Measurements from ENCODE around the gene TRIM24. TPM values are rescaled to one million over a fixed set of nuclear protein-coding genes. Genes with fewer than 3 reads are reported as not detected.

Gene TRIM24
- total and polyA plus RNA-seq, 2 of the 13 experiments (the other 11 are each of a cell fraction or from before 2014, with no cell fraction given): 100 to 106 TPM

DNA sequence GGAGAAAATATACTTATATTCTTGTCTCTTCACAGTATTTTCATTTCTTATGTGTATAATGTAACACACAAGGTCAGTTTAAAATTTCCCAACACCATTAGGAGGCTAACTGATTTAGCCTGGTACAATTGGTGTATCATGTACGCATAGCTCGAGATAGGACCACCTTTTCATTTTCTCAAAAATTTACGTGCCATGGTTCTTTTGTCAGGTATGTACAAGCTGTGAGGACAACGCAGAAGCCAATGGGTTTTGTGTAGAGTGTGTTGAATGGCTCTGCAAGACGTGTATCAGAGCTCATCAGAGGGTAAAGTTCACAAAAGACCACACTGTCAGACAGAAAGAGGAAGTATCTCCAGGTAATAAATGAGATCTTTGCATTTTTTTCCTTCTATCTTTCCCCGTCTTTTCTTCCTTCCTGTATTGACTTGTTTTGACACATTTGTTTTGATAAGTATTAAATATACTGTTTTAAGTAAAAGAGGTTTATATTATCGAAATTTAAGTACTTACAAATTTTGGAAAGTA is 55.0 kb downstream of the TRIM24 start:
- BruUV-seq (replicated peaks): no TSS peak
- intact Hi-C loops (cut with micrococcal nuclease; ENCODE audit: unreplicated experiment): no loop called here
- ChIA-PET POLR2A (no interaction called here), CTCF (ENCODE audit: low intra/inter-chr PET ratio, low total read pairs) (no interaction called here)
- Histone ChIP-seq H2AFZ (ENCODE audit: low read length) (no peak overlapping the region), H3K79me2 (ENCODE audit: insufficient read depth, low read length) (peaks cover 88% of the 10 kb centered on the region), H3K27me3 (ENCODE audit: control insufficient read depth in 1 of 2, insufficient read depth in 2 of 2, low read length in 2 of 2) (no peaks in the 10 kb centered on the region), H3K36me3 (replicated peaks in 1 of 2; ENCODE audit: control insufficient read depth in 1 of 2, insufficient read depth in 2 of 2, low read length in 2 of 2) (peaks cover 34 to 86% of the 10 kb centered on the region in 2 experiments), H3K9me3 (ENCODE audit: low read length) (no peaks in the 10 kb centered on the region), H3K4me2 (ENCODE audit: low read depth, low read length) (no peak overlapping the region), H3K4me1 (ENCODE audit: insufficient read depth, low read length) (peaks cover 45% of the 10 kb centered on the region), H3K27ac (ENCODE audit: extremely low read length, insufficient read depth, low read length) (peak overlapping the region; percentile 24), H3K4me3 (replicated peaks in 1 of 3; ENCODE audit: insufficient read depth in 1 of 3, low read depth in 2 of 3, low read length in 3 of 3) (no peak overlapping the region), H4K20me1 (ENCODE audit: insufficient read depth, low read length) (peaks cover 34% of the 10 kb centered on the region), H3K9ac (ENCODE audit: insufficient read depth, low read depth, low read length) (no peak overlapping the region)
- TF ChIP-seq, protein P1, sequence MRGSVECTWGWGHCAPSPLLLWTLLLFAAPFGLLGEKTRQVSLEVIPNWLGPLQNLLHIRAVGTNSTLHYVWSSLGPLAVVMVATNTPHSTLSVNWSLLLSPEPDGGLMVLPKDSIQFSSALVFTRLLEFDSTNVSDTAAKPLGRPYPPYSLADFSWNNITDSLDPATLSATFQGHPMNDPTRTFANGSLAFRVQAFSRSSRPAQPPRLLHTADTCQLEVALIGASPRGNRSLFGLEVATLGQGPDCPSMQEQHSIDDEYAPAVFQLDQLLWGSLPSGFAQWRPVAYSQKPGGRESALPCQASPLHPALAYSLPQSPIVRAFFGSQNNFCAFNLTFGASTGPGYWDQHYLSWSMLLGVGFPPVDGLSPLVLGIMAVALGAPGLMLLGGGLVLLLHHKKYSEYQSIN (CRISPR knock-in tag; IDR thresholded peaks at IDR 0.05; ENCODE audit: borderline replicate concordance): no peak
- TF ChIP-seq ZNF816 (CRISPR knock-in tag; IDR thresholded peaks at IDR 0.05; ENCODE audit: borderline replicate concordance) (0 out of 2 replicates have a peak, but pooled peaks have one; percentile 25), RBM22 (optimal IDR thresholded peaks at IDR 0.05; ENCODE audit: low read length) (peak; percentile 100), ZNF224 (CRISPR knock-in tag; IDR thresholded peaks at IDR 0.05) (no peak), ZNF17 (CRISPR knock-in tag; IDR thresholded peaks at IDR 0.05) (no peak)
- TF ChIP-seq, protein P2, sequence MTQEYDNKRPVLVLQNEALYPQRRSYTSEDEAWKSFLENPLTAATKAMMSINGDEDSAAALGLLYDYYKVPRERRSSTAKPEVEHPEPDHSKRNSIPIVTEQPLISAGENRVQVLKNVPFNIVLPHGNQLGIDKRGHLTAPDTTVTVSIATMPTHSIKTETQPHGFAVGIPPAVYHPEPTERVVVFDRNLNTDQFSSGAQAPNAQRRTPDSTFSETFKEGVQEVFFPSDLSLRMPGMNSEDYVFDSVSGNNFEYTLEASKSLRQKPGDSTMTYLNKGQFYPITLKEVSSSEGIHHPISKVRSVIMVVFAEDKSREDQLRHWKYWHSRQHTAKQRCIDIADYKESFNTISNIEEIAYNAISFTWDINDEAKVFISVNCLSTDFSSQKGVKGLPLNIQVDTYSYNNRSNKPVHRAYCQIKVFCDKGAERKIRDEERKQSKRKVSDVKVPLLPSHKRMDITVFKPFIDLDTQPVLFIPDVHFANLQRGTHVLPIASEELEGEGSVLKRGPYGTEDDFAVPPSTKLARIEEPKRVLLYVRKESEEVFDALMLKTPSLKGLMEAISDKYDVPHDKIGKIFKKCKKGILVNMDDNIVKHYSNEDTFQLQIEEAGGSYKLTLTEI (CRISPR knock-in tag; conservative IDR thresholded peaks at IDR 0.05): no peak
- TF ChIP-seq, protein P3, sequence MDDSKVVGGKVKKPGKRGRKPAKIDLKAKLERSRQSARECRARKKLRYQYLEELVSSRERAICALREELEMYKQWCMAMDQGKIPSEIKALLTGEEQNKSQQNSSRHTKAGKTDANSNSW (CRISPR knock-in tag; IDR thresholded peaks at IDR 0.05; ENCODE audit: borderline replicate concordance): no peak
- 86% methylated on average over 7 of the region's 7 CpGs for WGBS (ENCODE audit: low lambda C conversion rate)
- in situ Hi-C loops (cut with HindIII; ENCODE audit: extremely low pct_ligation_motif_present, low pct_unique_long_range_greater_than_20kb): no loop called here
- ATAC-seq (peak; percentile 2; the same call in 1 of the 3 replicates), DNase-seq (ENCODE audit: low spot score) (no peak), FAIRE-seq (no peak)
